Esophagus muscularis mucosa (tissue), 4 donors: ENCODE data around the gene GPX7. TPM values are rescaled to one million over a fixed set of nuclear protein-coding genes. Genes with fewer than 3 reads are reported as not detected.

Experiments used
- DNase-seq: peaks from one replicate; pipeline ENCODE4 v3.0.0-alpha.2; 2017; ENCODE audit errors: extremely low spot score
- H3K27ac ChIP-seq, 4 donors: fragments of 200-600 bp; sonication (generic); replicated peaks in 1 of 4; 1 replicate in 3 of 4; 2 replicates in 1 of 4; pipeline ENCODE4 v1.5.1; 2016 to 2019; ENCODE audit warnings: mild to moderate bottlenecking in 1 of 4
- H3K27me3 ChIP-seq, 4 donors: fragments of 200-600 bp; sonication (generic); one replicate each; pipeline versions ENCODE4 v1.5.1 to v1.6.0; 2016 to 2019
- H3K36me3 ChIP-seq, 4 donors: fragments of 200-600 bp; sonication (generic); one replicate each; pipeline ENCODE4 v1.5.1; 2016 to 2019
- H3K4me1 ChIP-seq, 4 donors: fragments of 200-600 bp; sonication (generic); one replicate each; pipeline ENCODE4 v1.5.1; 2016 to 2019
- H3K4me3 ChIP-seq, 4 donors: fragments of 200-600 bp; sonication (generic); 1 replicate in 2 of 4; 2 replicates in 2 of 4; pipeline ENCODE4 v1.5.1; 2016 to 2019; ENCODE audit warnings: mild to moderate bottlenecking in 4 of 4, moderate library complexity in 1 of 4
- H3K9me3 ChIP-seq, 4 donors: fragments of 200-600 bp; sonication (generic); 1 replicate in 3 of 4; 2 replicates in 1 of 4; pipeline ENCODE4 v1.5.1; 2016 to 2019
- CTCF ChIP-seq, 3 experiments: fragments of 200-600 bp in 2 of 3; fragments of 450-650 bp in 1 of 3; sonication (generic) in 2 of 3; IDR thresholded peaks; one replicate each; pipeline ENCODE4 v1.5.1; 2017 to 2019; ENCODE audit warnings: antibody characterized with exemption in 3 of 3, mild to moderate bottlenecking in 2 of 3, moderate library complexity in 1 of 3
- EP300 ChIP-seq: sonication (generic); formaldehyde crosslinking; IDR thresholded peaks from one replicate; pipeline ENCODE4 v1.6.1; 2017; ENCODE audit warnings: antibody characterized with exemption
- POLR2A ChIP-seq: fragments of 450-650 bp; IDR thresholded peaks from one replicate; pipeline ENCODE4 v1.6.1; 2017; ENCODE audit warnings: antibody characterized with exemption, moderate library complexity, mild to moderate bottlenecking, low read depth
- POLR2AphosphoS5 ChIP-seq, 2 donors: sonication (generic); formaldehyde crosslinking; IDR thresholded peaks; one replicate each; pipeline ENCODE4 v1.6.1; 2017; ENCODE audit warnings: antibody characterized with exemption in 2 of 2
- WGBS: methylation state at CpG from one replicate; pipeline ENCODE4 v1.1.5; 2018; 5-methylcytosine and 5-hydroxymethylcytosine counted together
- intact Hi-C: fragments of 100-400 bp; cut with DNase I; formaldehyde crosslinking; loops from one replicate; pipeline ENCODE4 v1.15.1; 2023
- total RNA-seq, 4 donors: library from RNA; depleted of rRNA; stranded (reverse); fragments of >200 nt; gene quantifications; one replicate each; pipeline versions ENCODE4 v1.1.0 to v1.2.1, GENCODE V29; 2016

Gene GPX7
- total RNA-seq, 4 donors from 2014 or later = 9.3 to 17.3 (median 16.4) TPM

- 80% methylated on average over 6 of the region's 6 CpGs for WGBS
- intact Hi-C loops = no loop called here
- Histone ChIP-seq H3K27ac (no peak overlapping the region), H3K36me3 (no peaks in the 10 kb centered on the region), H3K4me1 (no peaks in the 10 kb centered on the region), H3K27me3 (no peaks in the 10 kb centered on the region), H3K4me3 (no peak overlapping the region), H3K9me3 (no peaks in the 10 kb centered on the region)
- no peak for DNase-seq
- TF ChIP-seq EP300 = no peak
- no peak for TF ChIP-seq POLR2AphosphoS5 (IDR thresholded peaks at IDR 0.05)
- TF ChIP-seq CTCF (IDR thresholded peaks at IDR 0.05) = no peak
- no peak for TF ChIP-seq POLR2A
These were observed 43.1 kb downstream of the GPX7 start for GRCh38 chr1:52645261-52645660.

- no peak overlapping the region for H3K27ac ChIP-seq
- 90% methylated on average over 1 of the region's 1 CpG for WGBS
- no peaks in the 10 kb centered on the region for H3K27me3 ChIP-seq
- no peaks in the 10 kb centered on the region for H3K4me1 ChIP-seq
- no peaks in the 10 kb centered on the region for H3K36me3 ChIP-seq
- H3K4me3 ChIP-seq = no peak overlapping the region
- DNase-seq = no peak
- intact Hi-C loops = no loop called here
- TF ChIP-seq POLR2A = no peak
- TF ChIP-seq EP300 = no peak
- no peak for TF ChIP-seq CTCF (IDR thresholded peaks at IDR 0.05)
- no peak for TF ChIP-seq POLR2AphosphoS5 (IDR thresholded peaks at IDR 0.05)
- H3K9me3 ChIP-seq = no peaks in the 10 kb centered on the region
These were observed 49.7 kb downstream of the GPX7 start for GRCh38 chr1:52651904-52652303.

- Histone ChIP-seq H3K27ac (no peak overlapping the region), H3K9me3 (no peaks in the 10 kb centered on the region), H3K4me1 (no peaks in the 10 kb centered on the region), H3K27me3 (no peaks in the 10 kb centered on the region), H3K36me3 (no peaks in the 10 kb centered on the region), H3K4me3 (no peak overlapping the region)
- intact Hi-C loops = no loop called here
- no peak for TF ChIP-seq POLR2A
- TF ChIP-seq POLR2AphosphoS5 (IDR thresholded peaks at IDR 0.05) = no peak
- TF ChIP-seq EP300 = no peak
- TF ChIP-seq CTCF (IDR thresholded peaks at IDR 0.05) = no peak
- no peak for DNase-seq
- WGBS = 95% methylated on average over 5 of the region's 5 CpGs
These were observed 51.2 kb downstream of the GPX7 start for GRCh38 chr1:52653207-52653849.

- no peaks in the 10 kb centered on the region for H3K9me3 ChIP-seq
- no peaks in the 10 kb centered on the region for H3K4me1 ChIP-seq
- no peaks in the 10 kb centered on the region for H3K27me3 ChIP-seq
- H3K36me3 ChIP-seq = no peaks in the 10 kb centered on the region
- TF ChIP-seq EP300 (no peak), CTCF (IDR thresholded peaks at IDR 0.05) (no peak), POLR2AphosphoS5 (IDR thresholded peaks at IDR 0.05) (no peak), POLR2A (no peak)
- intact Hi-C loops = no loop called here
- DNase-seq = no peak
- H3K4me3 ChIP-seq = no peak overlapping the region
- no peak overlapping the region for H3K27ac ChIP-seq
These were observed 51.9 kb downstream of the GPX7 start for GRCh38 chr1:52654063-52654462.

GRCh38 chr1:52657702-52658101 is 55.5 kb downstream of the GPX7 start:
- Histone ChIP-seq H3K27me3 (no peaks in the 10 kb centered on the region), H3K9me3 (no peaks in the 10 kb centered on the region), H3K4me1 (peaks cover 0 to 2% (median 0%) of the 10 kb centered on the region in 4 donors), H3K4me3 (no peak overlapping the region), H3K36me3 (no peaks in the 10 kb centered on the region), H3K27ac (no peak overlapping the region)
- 91% methylated on average over 3 of the region's 3 CpGs for WGBS
- no peak for DNase-seq
- TF ChIP-seq POLR2AphosphoS5 (IDR thresholded peaks at IDR 0.05) (no peak), EP300 (no peak), CTCF (IDR thresholded peaks at IDR 0.05) (no peak), POLR2A (no peak)
- intact Hi-C loops = no loop called here
